HG03565 (cell line): ENCODE data around the gene PALS2.

Experiments used
- ATAC-seq: cut with Tn5 transposase; IDR thresholded peaks from one replicate; pipeline ENCODE4 v1.9.1; 2021; ENCODE audit warnings: mild to moderate bottlenecking, moderate library complexity; ENCODE audit not compliant: unreplicated experiment

PALS2 gene

GRCh38 chr7:24572997-24573553 lies at the start of gene PALS2:
Gene PALS2 (plus strand): TSS chr7:24573452. CDS start chr7:24623668, 50,216 bp downstream.
- peak; percentile 26 for ATAC-seq

- ATAC-seq = no peak
Measured at GRCh38 chr7:24531255-24531654, 42.0 kb upstream of the PALS2 start.

GRCh38 chr7:24536682-24537081 lies 36.6 kb upstream of the PALS2 start:
- no peak for ATAC-seq

- ATAC-seq = no peak
Measured at GRCh38 chr7:24540956-24541355, 32.3 kb upstream of the PALS2 start.

- ATAC-seq = no peak
Measured at GRCh38 chr7:24545215-24545614, 28.0 kb upstream of the PALS2 start.

- no peak for ATAC-seq
Measured at GRCh38 chr7:24548390-24548789, 24.9 kb upstream of the PALS2 start.

GRCh38 chr7:24549991-24550390 lies 23.3 kb upstream of the PALS2 start:
- ATAC-seq = no peak

GRCh38 chr7:24555184-24555583 lies 18.1 kb upstream of the PALS2 start:
- ATAC-seq = no peak

GRCh38 chr7:24555719-24556118 lies 17.5 kb upstream of the PALS2 start:
- ATAC-seq = no peak

GRCh38 chr7:24560772-24561171 lies 12.5 kb upstream of the PALS2 start:
- no peak for ATAC-seq

GRCh38 chr7:24566274-24566673 lies 7.0 kb upstream of the PALS2 start:
- ATAC-seq = no peak

- ATAC-seq = no peak
Measured at GRCh38 chr7:24570983-24571382, 2.3 kb upstream of the PALS2 start.

GRCh38 chr7:24572016-24572392 lies 1.2 kb upstream of the PALS2 start:
- no peak for ATAC-seq

GRCh38 chr7:24572393-24572996 lies 757 bp upstream of the PALS2 start:
- no peak for ATAC-seq

GRCh38 chr7:24573554-24574338 lies 494 bp downstream of the PALS2 start:
- ATAC-seq = peak; percentile 17

- no peak for ATAC-seq
Measured at GRCh38 chr7:24574386-24574785, 1.1 kb downstream of the PALS2 start.

GRCh38 chr7:24574950-24575349 lies 1.7 kb downstream of the PALS2 start:
- ATAC-seq = no peak

GRCh38 chr7:24576171-24577025 lies 3.1 kb downstream of the PALS2 start:
- ATAC-seq = peak; percentile 30

GRCh38 chr7:24578052-24578451 lies 4.8 kb downstream of the PALS2 start:
- no peak for ATAC-seq

GRCh38 chr7:24580283-24580946 lies 7.2 kb downstream of the PALS2 start:
- ATAC-seq = no peak

- no peak for ATAC-seq
Measured at GRCh38 chr7:24582166-24582565, 8.9 kb downstream of the PALS2 start.
